ENCODE data around the gene TRAF1.

The TRAF1 gene

GRCh38 chr9:120890320-120891244 is 36.0 kb downstream of the TRAF1 start:
- H3K4me3 ChIP-seq (ENCODE audit: low read length), result no peak overlapping the region
- TF ChIP-seq, protein P1, sequence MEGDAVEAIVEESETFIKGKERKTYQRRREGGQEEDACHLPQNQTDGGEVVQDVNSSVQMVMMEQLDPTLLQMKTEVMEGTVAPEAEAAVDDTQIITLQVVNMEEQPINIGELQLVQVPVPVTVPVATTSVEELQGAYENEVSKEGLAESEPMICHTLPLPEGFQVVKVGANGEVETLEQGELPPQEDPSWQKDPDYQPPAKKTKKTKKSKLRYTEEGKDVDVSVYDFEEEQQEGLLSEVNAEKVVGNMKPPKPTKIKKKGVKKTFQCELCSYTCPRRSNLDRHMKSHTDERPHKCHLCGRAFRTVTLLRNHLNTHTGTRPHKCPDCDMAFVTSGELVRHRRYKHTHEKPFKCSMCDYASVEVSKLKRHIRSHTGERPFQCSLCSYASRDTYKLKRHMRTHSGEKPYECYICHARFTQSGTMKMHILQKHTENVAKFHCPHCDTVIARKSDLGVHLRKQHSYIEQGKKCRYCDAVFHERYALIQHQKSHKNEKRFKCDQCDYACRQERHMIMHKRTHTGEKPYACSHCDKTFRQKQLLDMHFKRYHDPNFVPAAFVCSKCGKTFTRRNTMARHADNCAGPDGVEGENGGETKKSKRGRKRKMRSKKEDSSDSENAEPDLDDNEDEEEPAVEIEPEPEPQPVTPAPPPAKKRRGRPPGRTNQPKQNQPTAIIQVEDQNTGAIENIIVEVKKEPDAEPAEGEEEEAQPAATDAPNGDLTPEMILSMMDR (conservative IDR thresholded peaks at IDR 0.05; ENCODE audit: low read length), result no peak
- no peak for DNase-seq (ENCODE audit: low read depth)

DNA sequence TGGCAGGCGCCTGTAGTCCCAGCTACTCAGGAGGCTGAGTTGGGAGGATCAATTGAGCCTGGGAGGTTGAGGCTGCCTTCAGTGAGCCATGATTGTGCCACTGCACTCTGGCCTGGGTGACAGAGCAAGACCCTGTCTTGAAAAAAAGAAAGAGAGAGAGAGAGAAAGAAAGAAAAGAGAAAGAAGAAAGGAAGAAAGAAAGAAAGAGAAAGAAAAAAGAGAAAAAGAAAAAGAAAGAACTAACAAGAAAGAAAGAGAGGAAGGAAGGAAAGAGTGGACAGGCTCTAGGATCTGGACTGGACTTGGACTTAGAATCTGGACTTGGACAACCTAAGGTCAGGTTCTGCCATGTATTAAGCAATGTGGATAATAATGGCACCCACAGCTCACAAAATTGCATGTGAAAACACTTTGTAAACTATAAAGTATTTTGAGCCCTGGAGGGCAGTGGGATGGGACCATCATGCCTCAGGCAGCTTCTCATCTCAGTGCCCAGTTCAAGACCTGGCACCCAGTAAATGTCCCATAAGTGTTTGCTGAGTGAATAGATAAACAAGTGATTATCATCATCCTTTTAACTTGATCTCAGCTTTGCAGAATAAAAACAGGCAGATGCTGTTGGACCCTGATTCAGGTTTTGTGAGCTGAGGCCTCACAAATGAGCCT is 36.9 kb downstream of the TRAF1 start:
- no peak for DNase-seq (ENCODE audit: low read depth)
- H3K4me3 ChIP-seq (ENCODE audit: low read length), result no peak overlapping the region
- TF ChIP-seq, protein P1 (conservative IDR thresholded peaks at IDR 0.05; ENCODE audit: low read length), result no peak

DNA sequence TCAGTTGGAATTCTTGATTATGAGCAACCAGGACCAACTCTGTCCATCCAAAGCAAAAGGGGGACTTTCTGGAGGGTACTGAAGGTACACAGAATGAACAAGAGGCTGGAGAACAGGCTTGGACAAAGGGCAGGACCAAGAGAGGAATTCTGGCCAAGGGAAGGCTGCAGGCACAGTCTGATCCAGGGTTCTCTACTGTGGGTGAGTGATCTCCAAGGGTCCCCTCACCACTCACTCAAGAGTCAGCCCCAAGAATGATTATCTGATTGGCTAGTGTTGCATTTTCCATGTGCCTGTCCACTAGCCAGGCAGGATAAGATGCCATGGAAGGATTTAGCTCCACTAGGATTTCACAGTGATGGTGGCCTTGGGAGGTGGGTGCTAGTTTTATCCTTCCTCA is 38.0 kb downstream of the TRAF1 start:
- TF ChIP-seq, protein P1 (conservative IDR thresholded peaks at IDR 0.05; ENCODE audit: low read length), result no peak
- DNase-seq (ENCODE audit: low read depth), result no peak
- H3K4me3 ChIP-seq (ENCODE audit: low read length), result no peak overlapping the region

DNA sequence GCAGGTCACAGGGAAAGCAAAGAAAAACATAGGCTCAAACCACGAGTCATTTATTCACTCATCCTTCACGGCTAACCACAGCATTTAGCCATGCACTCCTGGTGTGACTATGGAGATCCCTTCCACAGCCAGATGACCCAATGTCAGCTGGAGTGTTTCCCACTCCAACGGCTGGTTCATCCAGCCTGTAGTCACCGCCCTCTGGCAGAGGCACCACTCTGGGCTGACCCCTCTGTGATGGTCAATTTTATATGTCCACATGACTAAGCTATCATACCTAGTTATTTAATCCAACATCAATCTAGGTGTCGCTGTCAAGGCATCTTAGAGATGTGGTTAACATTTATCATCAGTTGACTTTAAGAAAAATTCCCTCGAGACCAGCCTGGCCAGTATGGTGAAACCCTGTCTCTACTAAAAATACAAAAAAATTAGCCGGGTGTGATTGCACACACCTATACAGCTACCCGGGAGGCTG is 40.1 kb downstream of the TRAF1 start:
- TF ChIP-seq, protein P1 (conservative IDR thresholded peaks at IDR 0.05; ENCODE audit: low read length), result no peak
- DNase-seq (ENCODE audit: low read depth), result peak; percentile 80
- no peak overlapping the region for H3K4me3 ChIP-seq (ENCODE audit: low read length)

GRCh38 chr9:120885958-120886357 is 40.6 kb downstream of the TRAF1 start:
- H3K4me3 ChIP-seq (ENCODE audit: low read length), result no peak overlapping the region
- no peak for DNase-seq (ENCODE audit: low read depth)
- TF ChIP-seq, protein P1 (conservative IDR thresholded peaks at IDR 0.05; ENCODE audit: low read length), result no peak

DNA sequence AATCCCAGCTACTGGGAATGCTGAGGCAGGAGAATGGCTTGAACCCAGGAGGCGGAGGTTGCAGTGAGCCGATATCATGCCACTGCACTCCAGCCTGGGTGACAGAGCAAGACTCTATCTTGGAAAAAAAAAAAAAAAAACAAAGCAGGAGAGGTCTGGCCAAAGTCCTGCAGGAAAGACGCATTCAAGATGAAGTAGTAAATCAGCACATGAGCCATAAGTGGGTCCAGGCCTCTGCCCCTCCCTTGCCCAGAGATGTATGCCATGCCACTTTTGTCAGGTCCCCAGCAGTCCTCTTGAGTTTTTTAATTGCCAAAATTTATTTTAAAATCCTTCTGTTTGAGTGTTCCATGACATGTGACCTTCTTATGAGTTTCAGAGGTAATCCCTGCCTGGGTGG is 41.1 kb downstream of the TRAF1 start:
- H3K4me3 ChIP-seq (ENCODE audit: low read length), result no peak overlapping the region
- TF ChIP-seq, protein P1 (conservative IDR thresholded peaks at IDR 0.05; ENCODE audit: low read length), result no peak
- no peak for DNase-seq (ENCODE audit: low read depth)
